ENCODE measurements around the gene TARBP2.

TARBP2 gene

GRCh38 chr12:53482626-53483168 lies 18.4 kb upstream of the TARBP2 start:
- Histone ChIP-seq H3K27me3 (no peaks in the 10 kb centered on the region), H3K36me3 (peaks cover 90% of the 10 kb centered on the region), H3K4me3 (ENCODE audit: low read depth, low read length) (no peak overlapping the region), H3K4me1 (no peaks in the 10 kb centered on the region), H3K9me3 (no peaks in the 10 kb centered on the region)
- TF ChIP-seq CTCF (IDR thresholded peaks at IDR 0.05; ENCODE audit: low read depth, low read length): no peak
- DNase-seq: no peak

- no peak for DNase-seq
- TF ChIP-seq CTCF (IDR thresholded peaks at IDR 0.05; ENCODE audit: low read depth, low read length): no peak
- Histone ChIP-seq H3K4me1 (no peaks in the 10 kb centered on the region), H3K36me3 (peaks cover 87% of the 10 kb centered on the region), H3K4me3 (ENCODE audit: low read depth, low read length) (no peak overlapping the region), H3K9me3 (no peaks in the 10 kb centered on the region), H3K27me3 (no peaks in the 10 kb centered on the region)
Observed at GRCh38 chr12:53483225-53483978, 17.7 kb upstream of the TARBP2 start.

GRCh38 chr12:53483979-53484377 lies 17.1 kb upstream of the TARBP2 start:
- TF ChIP-seq CTCF (IDR thresholded peaks at IDR 0.05; ENCODE audit: low read depth, low read length): no peak
- no peaks in the 10 kb centered on the region for H3K4me1 ChIP-seq
- no peak for DNase-seq
- no peaks in the 10 kb centered on the region for H3K27me3 ChIP-seq
- no peak overlapping the region for H3K4me3 ChIP-seq (ENCODE audit: low read depth, low read length)
- H3K36me3 ChIP-seq: peaks cover 81% of the 10 kb centered on the region
- H3K9me3 ChIP-seq: no peaks in the 10 kb centered on the region

GRCh38 chr12:53484686-53485575 lies 16.2 kb upstream of the TARBP2 start:
- Histone ChIP-seq H3K4me3 (ENCODE audit: low read depth, low read length) (no peak overlapping the region), H3K36me3 (peaks cover 74% of the 10 kb centered on the region), H3K4me1 (no peaks in the 10 kb centered on the region), H3K9me3 (no peaks in the 10 kb centered on the region), H3K27me3 (no peaks in the 10 kb centered on the region)
- TF ChIP-seq CTCF (IDR thresholded peaks at IDR 0.05; ENCODE audit: low read depth, low read length): no peak
- no peak for DNase-seq

GRCh38 chr12:53485955-53486735 lies 14.9 kb upstream of the TARBP2 start:
- TF ChIP-seq CTCF (IDR thresholded peaks at IDR 0.05; ENCODE audit: low read depth, low read length): no peak
- no peaks in the 10 kb centered on the region for H3K27me3 ChIP-seq
- H3K4me1 ChIP-seq: no peaks in the 10 kb centered on the region
- no peaks in the 10 kb centered on the region for H3K9me3 ChIP-seq
- no peak overlapping the region for H3K4me3 ChIP-seq (ENCODE audit: low read depth, low read length)
- no peak for DNase-seq
- peaks cover 67% of the 10 kb centered on the region for H3K36me3 ChIP-seq

Measured in BE2C (cell line).